Hepatocyte (in vitro differentiated cells): ENCODE results near the gene CLCNKB. TPM values are rescaled to one million over a fixed set of nuclear protein-coding genes. Genes with fewer than 3 reads are reported as not detected.

Experiments
- DNase-seq: peaks from one replicate; pipeline ENCODE4 v3.0.0-alpha.2; 2016; ENCODE audit warnings: low spot score
- H2AFZ ChIP-seq: fragments of 200-600 bp; sonication (generic); 2 replicates; pipeline ENCODE4 v1.6.0; 2016; ENCODE audit warnings: antibody characterized with exemption, mild to moderate bottlenecking
- H3K27ac ChIP-seq: fragments of 200-600 bp; sonication (generic); 2 replicates; pipeline ENCODE4 v1.5.1; 2016; ENCODE audit warnings: mild to moderate bottlenecking
- H3K27me3 ChIP-seq: fragments of 200-600 bp; sonication (generic); 2 replicates; pipeline ENCODE4 v1.6.1; 2016
- H3K36me3 ChIP-seq: fragments of 200-600 bp; sonication (generic); replicated peaks from 2 replicates; pipeline ENCODE4 v1.5.1; 2016; ENCODE audit warnings: low read depth; ENCODE audit not compliant: insufficient read depth
- H3K4me1 ChIP-seq: fragments of 200-600 bp; sonication (generic); 2 replicates; pipeline ENCODE4 v1.5.1; 2016; ENCODE audit warnings: mild to moderate bottlenecking, moderate library complexity; ENCODE audit not compliant: insufficient read depth
- H3K4me2 ChIP-seq: fragments of 200-600 bp; sonication (generic); 2 replicates; pipeline ENCODE4 v1.6.0; 2016
- H3K4me3 ChIP-seq: fragments of 200-600 bp; sonication (generic); 2 replicates; pipeline ENCODE4 v1.5.1; 2016; ENCODE audit warnings: mild to moderate bottlenecking
- H3K79me2 ChIP-seq: fragments of 200-600 bp; sonication (generic); 2 replicates; pipeline ENCODE4 v1.6.0; 2017; ENCODE audit warnings: mild to moderate bottlenecking
- H3K9me2 ChIP-seq: fragments of 200-600 bp; sonication (generic); replicated peaks from 2 replicates; pipeline ENCODE4 v1.6.0; 2017; ENCODE audit warnings: mild to moderate bottlenecking; ENCODE audit not compliant: insufficient read depth
- H3K9me3 ChIP-seq: fragments of 200-600 bp; sonication (generic); 2 replicates; pipeline ENCODE4 v1.5.1; 2016; ENCODE audit warnings: low read depth, mild to moderate bottlenecking
- H4K20me1 ChIP-seq: fragments of 200-600 bp; sonication (generic); 2 replicates; pipeline ENCODE4 v1.6.0; 2016; ENCODE audit warnings: mild to moderate bottlenecking; ENCODE audit not compliant: insufficient read depth, poor library complexity, severe bottlenecking
- CTCF ChIP-seq: fragments of 200-600 bp; sonication (generic); IDR thresholded peaks from 2 replicates; pipeline ENCODE4 v1.5.1; 2016; ENCODE audit warnings: antibody characterized with exemption, mild to moderate bottlenecking; ENCODE audit not compliant: poor library complexity
- EZH2 ChIP-seq: fragments of 200-600 bp; sonication (generic); IDR thresholded peaks from 2 replicates; pipeline ENCODE4 v1.6.1; 2016; ENCODE audit warnings: antibody characterized with exemption, mild to moderate bottlenecking, borderline replicate concordance
- EZH2phosphoT487 ChIP-seq: fragments of 200-600 bp; sonication (generic); IDR thresholded peaks from one replicate; pipeline ENCODE4 v1.6.1; 2018; ENCODE audit warnings: antibody characterized with exemption, mild to moderate bottlenecking, low read depth, moderate library complexity; ENCODE audit not compliant: unreplicated experiment, severe bottlenecking
- WGBS: methylation state at CpG from one replicate; pipeline ENCODE4 v1.1.6; 2016; ENCODE audit warnings: low lambda C conversion rate; ENCODE audit errors: missing lambda C conversion rate; 5-methylcytosine and 5-hydroxymethylcytosine counted together
- polyA plus RNA-seq: library from polyadenylated mRNA; unstranded; fragments of >200 nt; fragmentation: Nextera tagmentation; extraction: Ambion mirVana; gene quantifications from 2 replicates; pipeline ENCODE4 v1.2.1, GENCODE V29; 2016
- total RNA-seq: library from RNA; depleted of rRNA; stranded (reverse); fragments of >200 nt; gene quantifications from 2 replicates; pipeline ENCODE4 v1.2.3, GENCODE V29; 2014

Gene CLCNKB
- total and polyA plus RNA-seq, 2 experiments from 2014 or later = 0.47 to 1.4 TPM

GRCh38 chr1:16070640-16071355 is 27.2 kb downstream of the CLCNKB start:
- Histone ChIP-seq H3K4me3 (no peak overlapping the region), H4K20me1 (no peaks in the 10 kb centered on the region), H3K27ac (no peak overlapping the region), H3K79me2 (no peaks in the 10 kb centered on the region), H2AFZ (no peak overlapping the region), H3K36me3 (no peaks in the 10 kb centered on the region), H3K4me2 (no peak overlapping the region), H3K27me3 (no peaks in the 10 kb centered on the region), H3K4me1 (peaks cover 31% of the 10 kb centered on the region), H3K9me2 (no peaks in the 10 kb centered on the region), H3K9me3 (no peaks in the 10 kb centered on the region)
- no peak for DNase-seq
- no peak for TF ChIP-seq CTCF
- TF ChIP-seq EZH2phosphoT487 = no peak
- no peak for TF ChIP-seq EZH2
- WGBS = 90% methylated on average over 9 of the region's 9 CpGs

GRCh38 chr1:16071614-16072013 is 28.0 kb downstream of the CLCNKB start:
- no peak overlapping the region for H2AFZ ChIP-seq
- H3K4me2 ChIP-seq = no peak overlapping the region
- no peaks in the 10 kb centered on the region for H3K27me3 ChIP-seq
- DNase-seq = no peak
- H3K27ac ChIP-seq = no peak overlapping the region
- no peak for TF ChIP-seq CTCF
- TF ChIP-seq EZH2phosphoT487 = no peak
- no peak for TF ChIP-seq EZH2
- H3K36me3 ChIP-seq = no peaks in the 10 kb centered on the region
- no peaks in the 10 kb centered on the region for H3K79me2 ChIP-seq
- no peaks in the 10 kb centered on the region for H4K20me1 ChIP-seq
- 91% methylated on average over 6 of the region's 6 CpGs for WGBS
- H3K9me3 ChIP-seq = no peaks in the 10 kb centered on the region
- no peak overlapping the region for H3K4me3 ChIP-seq
- peaks cover 24% of the 10 kb centered on the region for H3K4me1 ChIP-seq
- no peaks in the 10 kb centered on the region for H3K9me2 ChIP-seq

GRCh38 chr1:16072095-16072494 is 28.5 kb downstream of the CLCNKB start:
- Histone ChIP-seq H3K4me1 (peaks cover 21% of the 10 kb centered on the region), H3K36me3 (no peaks in the 10 kb centered on the region), H2AFZ (no peak overlapping the region), H3K9me2 (no peaks in the 10 kb centered on the region), H3K27me3 (no peaks in the 10 kb centered on the region), H3K9me3 (no peaks in the 10 kb centered on the region), H3K4me2 (no peak overlapping the region), H3K27ac (no peak overlapping the region), H3K4me3 (no peak overlapping the region), H3K79me2 (no peaks in the 10 kb centered on the region), H4K20me1 (no peaks in the 10 kb centered on the region)
- WGBS = 82% methylated on average over 5 of the region's 5 CpGs
- no peak for DNase-seq
- TF ChIP-seq EZH2 (no peak), CTCF (no peak), EZH2phosphoT487 (no peak)
